Natural killer cell treated with Interleukin-12 subunit alpha and Interleukin-12 subunit beta and Interleukin-15 and Interleukin-18, amount 100 ng/mL, for 72 hours (primary cell): ENCODE results near the gene TUBGCP4. TPM values are rescaled to one million over a fixed set of nuclear protein-coding genes. Genes with fewer than 3 reads are reported as not detected.

Source experiments
- ATAC-seq, 2 donors: fragments of 150-1000 bp; cut with Tn5 transposase in 1 of 2; sonication (Bioruptor Pico), chemical (Tn5 transposase) in 1 of 2; 2 replicates each; pipeline ENCODE4 v1.10.0; 2021
- DNase-seq: peaks from one replicate; pipeline ENCODE4 v3.0.0; 2022; ENCODE audit warnings: low spot score
- H3K27ac Mint-ChIP-seq, 2 donors: 1 replicate in 1 of 2; 2 replicates in 1 of 2; pipeline ENCODE4 v1.8.0; 2022; ENCODE audit warnings: mixed read lengths in 2 of 2, mild to moderate bottlenecking in 1 of 2, moderate library complexity in 1 of 2
- H3K27me3 Mint-ChIP-seq, 2 donors: 1 replicate in 1 of 2; 2 replicates in 1 of 2; pipeline ENCODE4 v1.8.0; 2022; ENCODE audit warnings: mixed read lengths in 2 of 2
- H3K36me3 Mint-ChIP-seq: one replicate; pipeline ENCODE4 v1.8.0; 2022; ENCODE audit warnings: mixed read lengths
- H3K4me1 Mint-ChIP-seq, 2 donors: 1 replicate in 1 of 2; 2 replicates in 1 of 2; pipeline ENCODE4 v1.8.0; 2022; ENCODE audit warnings: low read depth in 2 of 2, mixed read lengths in 2 of 2, mild to moderate bottlenecking in 1 of 2
- H3K4me3 Mint-ChIP-seq: one replicate; pipeline ENCODE4 v1.8.0; 2022; ENCODE audit warnings: mixed read lengths
- H3K9me3 Mint-ChIP-seq: 2 replicates; pipeline ENCODE4 v1.8.0; 2022; ENCODE audit warnings: mixed read lengths
- total RNA-seq, 2 donors: library from RNA; stranded (reverse); gene quantifications; one replicate each; pipeline ENCODE4 v1.2.3, GENCODE V29; 2022

TUBGCP4 gene
- 10 to 100 TPM; 24.3 to 61.1 TPM for total RNA-seq

DNA sequence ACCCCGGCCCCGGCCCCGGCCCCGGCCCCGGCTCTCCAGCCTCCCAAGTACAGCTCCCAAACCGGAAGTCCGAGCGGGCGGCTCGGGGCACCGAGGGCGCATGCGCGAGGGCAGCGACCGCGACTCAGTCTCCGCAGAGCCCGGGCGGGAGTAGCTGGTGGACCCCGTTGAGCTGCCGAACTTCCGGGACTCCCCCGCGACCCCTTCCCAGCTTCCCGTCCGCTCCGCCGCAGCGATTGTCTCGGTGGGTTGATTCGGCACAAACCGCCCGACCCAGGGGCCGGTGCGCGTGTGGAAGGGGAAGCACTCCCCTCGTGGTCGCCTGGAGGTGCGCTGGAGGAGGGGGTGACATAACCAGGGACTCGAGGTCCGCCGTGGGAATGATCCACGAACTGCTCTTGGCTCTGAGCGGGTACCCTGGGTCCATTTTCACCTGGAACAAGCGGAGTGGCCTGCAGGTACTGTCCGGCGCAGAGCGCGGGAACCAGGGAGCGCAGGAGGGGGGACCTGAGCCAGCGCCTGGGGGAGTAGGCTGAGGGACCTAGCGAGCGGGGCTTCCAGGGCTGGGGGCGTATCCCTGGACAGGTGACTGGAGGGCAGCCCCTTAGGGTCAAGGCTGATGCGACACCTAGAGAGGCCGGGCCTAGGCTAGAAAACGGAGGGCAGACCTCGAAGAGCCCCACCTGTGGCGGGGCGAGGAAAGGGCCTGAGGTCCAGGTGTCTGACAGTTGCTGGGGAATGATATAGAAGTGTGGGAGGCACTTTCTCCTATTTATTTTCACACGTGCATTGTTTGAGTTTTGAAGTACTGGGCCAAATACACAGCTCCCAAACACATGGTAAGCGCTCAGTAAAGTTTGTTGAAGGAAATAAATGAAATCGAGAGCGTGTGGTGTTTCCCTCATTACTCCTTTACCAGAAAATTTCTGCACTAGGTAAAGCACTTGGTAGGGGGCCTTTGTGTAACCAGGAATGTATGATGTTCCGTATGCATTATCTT is at the start of gene TUBGCP4, which contains the start of gene ZSCAN29:
Gene TUBGCP4 (plus strand): TSS at position 127 of the 1,000 bp plus-strand sequence. CDS start 254 bp downstream, at position 381.
Gene ZSCAN29 (minus strand): TSS at position 69 of the 1,000 bp plus-strand sequence. CDS start 1,130 bp downstream, outside the sequence.
- peak; percentile 90 for DNase-seq
- peaks cover 44 to 53% of the 10 kb centered on the region in 2 donors for H3K4me1 Mint-ChIP-seq
- no peaks in the 10 kb centered on the region for H3K27me3 Mint-ChIP-seq
- peak within 1 kb of the TSS; percentile 81 to 91 for H3K27ac Mint-ChIP-seq
- H3K4me3 Mint-ChIP-seq = peak within 1 kb of the TSS; percentile 93
- ATAC-seq = peak; percentile 95 to 96
- no peaks in the 10 kb centered on the region for H3K9me3 Mint-ChIP-seq
- H3K36me3 Mint-ChIP-seq = peaks cover 33% of the 10 kb centered on the region

DNA sequence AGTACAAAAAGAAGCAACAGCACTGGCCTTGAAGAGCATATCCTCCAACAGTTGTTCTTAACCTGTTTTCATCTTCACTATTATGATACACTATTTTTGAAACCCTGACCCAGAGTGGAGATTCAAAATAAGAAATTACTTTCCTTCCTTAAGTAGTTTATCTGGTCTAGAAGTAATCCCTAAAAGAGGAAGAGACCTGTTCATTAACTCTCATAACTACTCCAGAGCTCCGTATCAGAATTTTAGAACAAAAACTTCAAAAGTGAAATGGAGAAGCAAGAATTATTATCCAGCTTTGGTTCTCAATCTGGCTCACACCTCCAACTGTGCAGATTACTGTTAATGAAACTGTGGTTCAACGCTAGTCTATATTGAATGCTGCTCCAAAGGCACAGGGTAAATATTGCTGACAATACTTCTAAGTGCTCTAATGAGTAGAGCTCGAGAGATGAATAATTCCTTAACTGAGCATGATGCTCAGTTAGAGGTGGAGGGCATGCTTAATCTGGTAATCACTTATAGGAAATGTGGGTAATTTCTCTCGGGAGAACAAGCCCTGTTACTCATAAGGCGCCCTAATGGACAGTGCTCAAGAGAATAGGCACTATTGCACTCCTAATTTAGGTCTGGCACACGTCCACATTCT is 45.7 kb upstream of the TUBGCP4 start:
- peaks cover 0 to 6% of the 10 kb centered on the region in 2 donors for H3K27me3 Mint-ChIP-seq

GRCh38 chr15:43329217-43329959 is 41.5 kb upstream of the TUBGCP4 start:
- Mint-ChIP-seq H3K27me3 (no peaks in the 10 kb centered on the region), H3K36me3 (peaks cover 11% of the 10 kb centered on the region), H3K4me3 (peak overlapping the region; percentile 90), H3K9me3 (no peaks in the 10 kb centered on the region), H3K27ac (peak overlapping the region; percentile 95 to 96), H3K4me1 (peaks cover 29 to 37% of the 10 kb centered on the region in 2 donors)
- DNase-seq (no peak), ATAC-seq (no peak)

More for the DNA sequence above, 45.7 kb upstream of the TUBGCP4 start:
- no peaks in the 10 kb centered on the region for H3K36me3 Mint-ChIP-seq
- DNase-seq = no peak
- peak in 1 of 2 donors; percentile 28 for ATAC-seq
- H3K4me1 Mint-ChIP-seq = peaks cover 16 to 21% of the 10 kb centered on the region in 2 donors
- H3K4me3 Mint-ChIP-seq = no peak overlapping the region
- H3K27ac Mint-ChIP-seq = no peak overlapping the region
- no peaks in the 10 kb centered on the region for H3K9me3 Mint-ChIP-seq

DNA sequence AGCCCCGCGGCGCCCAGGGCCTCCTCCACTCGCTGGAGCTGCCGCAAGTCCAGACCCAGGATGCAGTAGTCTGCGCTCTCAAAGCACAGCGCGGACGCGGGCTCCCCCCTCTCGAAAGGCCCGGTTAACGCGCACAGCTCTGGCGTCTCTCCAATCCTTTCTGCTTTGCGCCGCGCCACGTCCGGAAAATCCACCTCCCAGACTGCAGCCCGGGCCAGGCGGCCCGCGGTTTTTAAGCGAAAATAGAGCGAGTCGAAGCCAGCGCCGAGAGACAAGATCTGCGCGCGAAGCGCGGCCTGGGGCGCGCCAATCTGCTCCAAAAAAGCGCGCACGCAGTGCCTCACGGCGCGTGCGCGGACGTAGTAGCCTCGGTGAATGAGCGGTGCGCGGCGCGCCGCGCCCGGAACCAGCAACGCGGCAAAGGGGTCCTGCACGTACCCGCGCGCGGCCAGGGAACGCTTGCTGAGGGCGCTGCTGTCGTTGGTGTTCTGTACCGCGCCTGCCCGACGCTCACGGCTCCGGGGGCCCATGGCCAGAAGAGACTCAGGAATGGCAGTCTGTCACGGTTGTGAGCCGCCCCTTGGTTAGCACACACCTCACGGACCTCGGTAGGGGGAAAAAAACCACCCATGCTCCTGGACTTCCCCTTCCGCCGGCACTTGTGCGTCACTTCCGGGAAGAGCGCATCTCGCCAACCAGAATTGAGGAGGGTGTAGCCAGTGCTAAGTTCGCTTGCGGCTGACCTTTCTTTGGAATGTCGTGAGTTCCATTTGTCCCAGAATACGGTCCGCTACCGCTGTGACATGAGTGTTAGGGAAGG is 40.7 kb upstream of the TUBGCP4 start, which contains the start of gene LCMT2:
Gene LCMT2 (minus strand): TSS at position 614 of the 820 bp plus-strand sequence. CDS start 84 bp downstream, at position 530.
- H3K4me1 Mint-ChIP-seq = peaks cover 29 to 34% of the 10 kb centered on the region in 2 donors
- peaks cover 11% of the 10 kb centered on the region for H3K36me3 Mint-ChIP-seq
- H3K4me3 Mint-ChIP-seq = peak within 1 kb of the TSS; percentile 90
- H3K9me3 Mint-ChIP-seq = no peaks in the 10 kb centered on the region
- ATAC-seq (peak; percentile 92 to 94), DNase-seq (peak; percentile 93)
- H3K27me3 Mint-ChIP-seq = no peaks in the 10 kb centered on the region
- H3K27ac Mint-ChIP-seq = peak within 1 kb of the TSS; percentile 95 to 96

- ATAC-seq = peak; percentile 18 to 48
- Mint-ChIP-seq H3K27ac (peak overlapping the region; percentile 95 to 96), H3K27me3 (no peaks in the 10 kb centered on the region), H3K4me3 (peak overlapping the region; percentile 90), H3K4me1 (peaks cover 27 to 29% of the 10 kb centered on the region in 2 donors), H3K36me3 (peaks cover 15% of the 10 kb centered on the region), H3K9me3 (no peaks in the 10 kb centered on the region)
- DNase-seq = no peak
Observed at GRCh38 chr15:43330780-43331087, 40.2 kb upstream of the TUBGCP4 start.

- DNase-seq (no peak), ATAC-seq (no peak)
- H3K4me1 Mint-ChIP-seq = no peaks in the 10 kb centered on the region
- H3K9me3 Mint-ChIP-seq = no peaks in the 10 kb centered on the region
- no peak overlapping the region for H3K4me3 Mint-ChIP-seq
- H3K27ac Mint-ChIP-seq = no peak overlapping the region
- H3K36me3 Mint-ChIP-seq = no peaks in the 10 kb centered on the region
- H3K27me3 Mint-ChIP-seq = no peaks in the 10 kb centered on the region
Observed at GRCh38 chr15:43346305-43346704, 24.6 kb upstream of the TUBGCP4 start.

DNA sequence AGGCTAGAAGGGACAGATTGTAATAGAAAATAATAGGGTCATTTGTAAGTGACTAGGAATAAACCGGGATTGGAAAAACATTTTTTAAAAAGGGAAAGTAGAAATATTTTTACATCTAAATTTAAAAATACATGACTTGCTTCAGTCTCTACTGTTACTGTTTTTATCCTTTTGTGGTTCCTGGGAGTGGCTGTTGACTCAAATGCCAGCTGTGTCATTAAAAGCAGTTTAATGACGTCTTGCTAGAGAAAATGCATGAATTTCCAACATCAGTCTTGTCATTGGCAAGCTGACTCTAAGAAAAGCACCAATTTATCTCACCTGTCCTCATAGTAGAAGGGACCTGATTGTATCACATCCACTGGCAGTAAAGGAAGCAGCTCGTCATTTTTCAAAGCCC is 23.8 kb upstream of the TUBGCP4 start:
- DNase-seq (no peak), ATAC-seq (no peak)
- no peaks in the 10 kb centered on the region for H3K27me3 Mint-ChIP-seq
- no peak overlapping the region for H3K27ac Mint-ChIP-seq
- no peak overlapping the region for H3K4me3 Mint-ChIP-seq
- no peaks in the 10 kb centered on the region for H3K4me1 Mint-ChIP-seq
- no peaks in the 10 kb centered on the region for H3K36me3 Mint-ChIP-seq
- no peaks in the 10 kb centered on the region for H3K9me3 Mint-ChIP-seq

DNA sequence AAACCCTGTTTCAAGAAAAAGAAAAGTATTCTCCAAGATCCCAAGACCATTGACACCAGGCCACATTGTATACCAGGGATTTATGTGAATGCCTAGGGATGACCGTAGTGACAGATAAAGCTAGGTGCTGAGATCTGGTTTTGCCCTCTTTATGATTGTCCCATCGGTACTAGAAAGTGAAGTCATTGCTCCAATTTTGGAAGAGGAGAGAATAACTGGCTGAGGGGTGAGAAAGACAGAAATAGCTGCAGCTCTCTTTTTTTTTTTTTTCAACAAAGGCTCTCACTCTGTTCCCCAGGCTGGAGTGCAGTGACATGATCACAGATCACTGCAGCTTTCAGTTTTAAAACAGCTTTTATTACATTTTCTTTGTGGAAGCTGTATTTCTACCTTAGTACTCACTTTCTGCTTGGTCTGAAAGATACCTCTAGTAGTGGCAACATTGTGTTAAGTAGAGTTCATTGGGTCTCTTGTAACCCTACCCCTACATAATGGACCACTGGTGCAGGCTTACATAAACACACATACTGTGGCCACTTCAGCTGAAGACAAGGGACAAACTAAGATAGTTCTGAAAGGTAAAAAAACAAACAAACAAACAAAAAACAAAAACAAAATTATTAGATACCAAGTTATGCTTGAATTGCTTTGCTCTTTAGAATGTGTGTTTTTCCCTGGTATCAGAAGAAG is 18.1 kb upstream of the TUBGCP4 start:
- Mint-ChIP-seq H3K27me3 (no peaks in the 10 kb centered on the region), H3K4me3 (no peak overlapping the region), H3K9me3 (no peaks in the 10 kb centered on the region), H3K36me3 (no peaks in the 10 kb centered on the region), H3K27ac (no peak overlapping the region), H3K4me1 (no peaks in the 10 kb centered on the region)
- ATAC-seq (no peak), DNase-seq (no peak)

DNA sequence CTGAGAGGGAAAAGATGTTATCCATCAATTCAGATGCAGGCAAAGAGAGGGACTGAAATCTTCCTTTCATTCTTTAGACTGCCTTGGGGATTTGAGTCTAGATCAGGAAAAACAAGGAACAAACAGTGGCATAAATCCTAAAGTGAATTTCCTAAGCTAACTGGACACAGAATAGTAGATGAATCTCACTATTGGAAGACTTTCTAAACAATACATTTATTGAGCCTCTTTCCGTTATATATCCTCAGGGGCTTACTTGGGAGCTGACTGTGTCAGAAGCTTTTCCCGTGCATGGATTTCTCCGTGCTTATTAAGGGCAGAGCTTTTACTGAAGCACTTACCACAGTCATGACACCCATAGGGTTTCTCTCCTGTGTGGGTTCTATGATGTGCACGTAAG is 10.1 kb upstream of the TUBGCP4 start:
- Mint-ChIP-seq H3K27me3 (no peaks in the 10 kb centered on the region), H3K9me3 (peaks cover 15% of the 10 kb centered on the region), H3K4me1 (peaks cover 7 to 12% of the 10 kb centered on the region in 2 donors), H3K27ac (no peak overlapping the region), H3K36me3 (peaks cover 63% of the 10 kb centered on the region), H3K4me3 (no peak overlapping the region)
- no peak for ATAC-seq
- no peak for DNase-seq

DNA sequence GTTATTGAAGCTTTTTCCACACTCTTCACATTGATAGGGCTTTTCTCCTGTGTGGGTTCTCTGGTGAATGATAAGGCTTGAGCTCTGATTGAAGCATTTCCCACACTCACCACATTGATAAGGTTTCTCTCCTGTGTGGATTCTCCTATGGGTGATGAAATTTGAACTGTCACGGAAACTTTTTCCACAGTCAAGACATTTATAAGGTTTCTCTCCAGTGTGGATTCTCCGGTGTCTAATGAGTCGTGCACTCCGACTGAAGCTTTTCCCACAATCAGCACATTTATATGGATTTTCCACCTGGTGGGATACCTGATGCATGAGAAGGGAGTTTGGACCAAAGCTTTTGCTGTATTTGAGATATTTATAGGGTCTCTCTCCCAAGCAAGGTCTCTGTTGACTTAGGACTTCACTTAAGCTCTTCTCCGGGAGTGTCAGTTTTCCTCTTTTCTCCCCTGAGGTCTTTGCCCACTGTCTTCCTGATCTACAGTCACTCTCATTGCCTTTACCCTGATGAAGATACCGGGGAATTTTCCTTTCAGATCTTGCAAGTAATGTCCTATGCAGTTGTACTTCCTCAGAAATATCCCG is 9.5 kb upstream of the TUBGCP4 start:
- Mint-ChIP-seq H3K27me3 (no peaks in the 10 kb centered on the region), H3K36me3 (peaks cover 69% of the 10 kb centered on the region), H3K4me3 (no peak overlapping the region), H3K27ac (no peak overlapping the region), H3K9me3 (peaks cover 15% of the 10 kb centered on the region), H3K4me1 (peaks cover 10 to 17% of the 10 kb centered on the region in 2 donors)
- no peak for ATAC-seq
- no peak for DNase-seq

DNA sequence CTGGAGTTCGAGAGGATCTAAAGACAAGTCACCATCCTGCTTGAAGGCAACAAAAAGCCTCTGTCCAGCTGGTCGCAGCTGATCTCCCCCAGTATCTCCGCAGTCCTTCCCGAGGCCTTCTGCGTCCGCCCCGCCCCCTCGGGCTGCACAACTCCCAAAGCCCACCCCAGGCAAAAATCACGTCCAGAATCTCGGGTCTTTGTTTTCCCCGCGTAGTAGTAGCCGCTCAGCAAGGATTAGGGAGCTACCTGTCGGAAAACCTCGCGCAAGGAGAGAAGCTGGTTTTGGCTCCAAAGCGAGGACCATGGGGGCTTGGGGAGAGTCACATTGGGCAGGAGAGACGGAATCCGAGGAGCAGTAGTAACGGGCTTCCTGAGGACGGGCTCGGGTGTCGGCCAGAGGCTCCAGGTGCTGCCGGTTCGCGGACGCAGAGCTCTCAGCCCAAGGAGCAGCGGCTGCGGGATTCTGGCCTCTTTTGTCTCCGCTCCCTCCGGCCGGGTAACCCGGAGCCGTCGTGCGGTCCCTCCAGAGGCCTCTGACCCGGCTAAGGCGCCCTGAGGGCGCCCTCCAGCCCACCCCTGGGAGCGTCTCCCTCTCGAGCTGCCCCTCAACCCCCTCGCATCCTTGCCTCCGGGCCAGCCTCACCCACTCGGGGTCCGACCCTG is 459 bp upstream of the TUBGCP4 start:
- Mint-ChIP-seq H3K9me3 (no peaks in the 10 kb centered on the region), H3K4me1 (peaks cover 46 to 54% of the 10 kb centered on the region in 2 donors), H3K36me3 (peaks cover 38% of the 10 kb centered on the region), H3K4me3 (peak overlapping the region; percentile 93), H3K27me3 (no peaks in the 10 kb centered on the region), H3K27ac (peak overlapping the region; percentile 81 to 91)
- peak; percentile 75 to 80 for ATAC-seq
- peak; percentile 60 for DNase-seq
